ENCODE data around the gene GAB1.

Gene GAB1

DNA sequence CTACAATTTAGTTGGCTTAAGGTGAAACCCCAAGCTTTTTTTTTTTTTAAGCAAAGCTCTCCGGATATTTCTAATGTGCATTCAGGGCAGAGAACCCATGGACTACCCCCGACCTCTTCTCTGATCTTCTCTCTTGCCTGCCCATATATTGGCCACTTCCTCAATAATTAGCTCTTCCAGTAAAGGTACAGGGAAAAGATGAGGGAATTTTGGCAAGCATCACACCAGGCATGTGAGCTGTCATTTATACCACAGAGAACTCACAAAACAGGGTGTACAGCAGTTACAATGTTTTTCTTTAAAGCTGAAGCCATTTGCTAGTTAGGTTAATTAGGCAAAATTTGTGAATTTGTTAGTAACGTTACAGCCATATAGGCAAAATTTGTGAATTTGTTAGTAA, 73.3 kb downstream of the GAB1 start (continued):
- TF ChIP-seq ZBTB17 (tag by site-specific recombination; IDR thresholded peaks at IDR 0.05) (no peak), KLF10 (tag by site-specific recombination; IDR thresholded peaks at IDR 0.05) (no peak), ZFP3 (tag by site-specific recombination; IDR thresholded peaks at IDR 0.05; ENCODE audit: low read depth) (no peak)

GRCh38 chr4:143411527-143412419, 75.1 kb downstream of the GAB1 start:
- peaks cover 0 to 1% of the 10 kb centered on the region in 2 experiments; a peak in 1 of 3 replicates for H3K36me3 ChIP-seq (ENCODE audit: control insufficient read depth in 2 of 2, insufficient read depth in 1 of 2, low read length in 2 of 2)
- peak; percentile 13; the same call in 1 of the 2 replicates for TF ChIP-seq GFI1B (tag by site-specific recombination; IDR thresholded peaks at IDR 0.05)
- TF ChIP-seq ZXDB (tag by site-specific recombination; IDR thresholded peaks at IDR 0.05), result peak; percentile 34
- peak; percentile 22; the same call in 1 of the 2 replicates for TF ChIP-seq FEZF1 (tag by site-specific recombination; IDR thresholded peaks at IDR 0.05)
- TF ChIP-seq, protein P1, sequence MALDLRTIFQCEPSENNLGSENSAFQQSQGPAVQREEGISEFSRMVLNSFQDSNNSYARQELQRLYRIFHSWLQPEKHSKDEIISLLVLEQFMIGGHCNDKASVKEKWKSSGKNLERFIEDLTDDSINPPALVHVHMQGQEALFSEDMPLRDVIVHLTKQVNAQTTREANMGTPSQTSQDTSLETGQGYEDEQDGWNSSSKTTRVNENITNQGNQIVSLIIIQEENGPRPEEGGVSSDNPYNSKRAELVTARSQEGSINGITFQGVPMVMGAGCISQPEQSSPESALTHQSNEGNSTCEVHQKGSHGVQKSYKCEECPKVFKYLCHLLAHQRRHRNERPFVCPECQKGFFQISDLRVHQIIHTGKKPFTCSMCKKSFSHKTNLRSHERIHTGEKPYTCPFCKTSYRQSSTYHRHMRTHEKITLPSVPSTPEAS (tag by site-specific recombination; IDR thresholded peaks at IDR 0.05), result no peak
- no peak for TF ChIP-seq ZNF280C (tag by site-specific recombination; IDR thresholded peaks at IDR 0.05)
- TF ChIP-seq ZNF324 (tag by site-specific recombination; IDR thresholded peaks at IDR 0.05), result no peak
- TF ChIP-seq TRIM28 (IDR thresholded peaks at IDR 0.05; ENCODE audit: borderline replicate concordance, low read length), result peak; percentile 28; the same call in 1 of the 2 replicates
- TF ChIP-seq, protein P2, sequence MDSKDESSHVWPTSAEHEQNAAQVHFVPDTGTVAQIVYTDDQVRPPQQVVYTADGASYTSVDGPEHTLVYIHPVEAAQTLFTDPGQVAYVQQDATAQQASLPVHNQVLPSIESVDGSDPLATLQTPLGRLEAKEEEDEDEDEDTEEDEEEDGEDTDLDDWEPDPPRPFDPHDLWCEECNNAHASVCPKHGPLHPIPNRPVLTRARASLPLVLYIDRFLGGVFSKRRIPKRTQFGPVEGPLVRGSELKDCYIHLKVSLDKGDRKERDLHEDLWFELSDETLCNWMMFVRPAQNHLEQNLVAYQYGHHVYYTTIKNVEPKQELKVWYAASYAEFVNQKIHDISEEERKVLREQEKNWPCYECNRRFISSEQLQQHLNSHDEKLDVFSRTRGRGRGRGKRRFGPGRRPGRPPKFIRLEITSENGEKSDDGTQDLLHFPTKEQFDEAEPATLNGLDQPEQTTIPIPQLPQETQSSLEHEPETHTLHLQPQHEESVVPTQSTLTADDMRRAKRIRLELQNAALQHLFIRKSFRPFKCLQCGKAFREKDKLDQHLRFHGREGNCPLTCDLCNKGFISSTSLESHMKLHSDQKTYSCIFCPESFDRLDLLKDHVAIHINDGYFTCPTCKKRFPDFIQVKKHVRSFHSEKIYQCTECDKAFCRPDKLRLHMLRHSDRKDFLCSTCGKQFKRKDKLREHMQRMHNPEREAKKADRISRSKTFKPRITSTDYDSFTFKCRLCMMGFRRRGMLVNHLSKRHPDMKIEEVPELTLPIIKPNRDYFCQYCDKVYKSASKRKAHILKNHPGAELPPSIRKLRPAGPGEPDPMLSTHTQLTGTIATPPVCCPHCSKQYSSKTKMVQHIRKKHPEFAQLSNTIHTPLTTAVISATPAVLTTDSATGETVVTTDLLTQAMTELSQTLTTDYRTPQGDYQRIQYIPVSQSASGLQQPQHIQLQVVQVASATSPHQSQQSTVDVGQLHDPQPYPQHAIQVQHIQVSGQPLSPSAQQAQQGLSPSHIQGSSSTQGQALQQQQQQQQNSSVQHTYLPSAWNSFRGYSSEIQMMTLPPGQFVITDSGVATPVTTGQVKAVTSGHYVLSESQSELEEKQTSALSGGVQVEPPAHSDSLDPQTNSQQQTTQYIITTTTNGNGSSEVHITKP (tag by site-specific recombination; IDR thresholded peaks at IDR 0.05), result peak; percentile 44; the same call in 1 of the 2 replicates
- TF ChIP-seq PRDM6 (tag by site-specific recombination; IDR thresholded peaks at IDR 0.05), result peak; percentile 47
- ChIA-PET CTCF (no interaction called here), POLR2A (no interaction called here)
- H3K27ac ChIP-seq (ENCODE audit: extremely low read depth, low read depth, low read length), result no peak overlapping the region; the same call in 1 of the 2 replicates
- no peaks in the 10 kb centered on the region for H3K9me3 ChIP-seq (ENCODE audit: control insufficient read depth, insufficient read depth, low read depth, low read length)
- no peak overlapping the region for H3K4me3 ChIP-seq (ENCODE audit: low read depth, low read length)
- peaks cover 13% of the 10 kb centered on the region for H3K4me1 ChIP-seq (ENCODE audit: control insufficient read depth, insufficient read depth, low read length)

- ChIA-PET POLR2A (no interaction called here), CTCF (no interaction called here)
- peaks cover 11% of the 10 kb centered on the region for H3K4me1 ChIP-seq (ENCODE audit: control insufficient read depth, insufficient read depth, low read length)
- H3K36me3 ChIP-seq (ENCODE audit: control insufficient read depth in 2 of 2, insufficient read depth in 1 of 2, low read length in 2 of 2), result peaks cover 0 to 4% of the 10 kb centered on the region in 2 experiments; a peak in 1 of 3 replicates
- no peak overlapping the region for H3K27ac ChIP-seq (ENCODE audit: extremely low read depth, low read depth, low read length)
- no peak overlapping the region for H3K4me3 ChIP-seq (ENCODE audit: low read depth, low read length)
- no peaks in the 10 kb centered on the region for H3K9me3 ChIP-seq (ENCODE audit: control insufficient read depth, insufficient read depth, low read depth, low read length)
- TF ChIP-seq ZBTB10 (tag by site-specific recombination; IDR thresholded peaks at IDR 0.05), result no peak
- TF ChIP-seq ZNF426 (tag by site-specific recombination; IDR thresholded peaks at IDR 0.05), result no peak
- no peak for TF ChIP-seq INSM2 (tag by site-specific recombination; IDR thresholded peaks at IDR 0.05)
- no peak for TF ChIP-seq ZNF391 (tag by site-specific recombination; IDR thresholded peaks at IDR 0.05; ENCODE audit: borderline replicate concordance, low read depth)
These were observed 75.7 kb downstream of the GAB1 start for GRCh38 chr4:143412420-143412758.
